ENCODE data around the gene ZC3H4.
"Not testable (repeated sequence)": the region's sequence is repeated elsewhere in the genome, so short reads cannot be mapped to it uniquely, and the experiment has no call there.

The ZC3H4 gene

GRCh38 chr19:47078351-47078750 lies 35.2 kb downstream of the ZC3H4 start:
- not testable (repeated sequence) for DNase-seq

GRCh38 chr19:47075941-47076340 lies 37.6 kb downstream of the ZC3H4 start:
- DNase-seq, result no peak

- no peak for DNase-seq
Observed at GRCh38 chr19:47075179-47075810, 38.3 kb downstream of the ZC3H4 start.

GRCh38 chr19:47074621-47075020 lies 39.0 kb downstream of the ZC3H4 start:
- DNase-seq, result no peak

GRCh38 chr19:47073574-47073973 lies 40.0 kb downstream of the ZC3H4 start:
- no peak for DNase-seq

- DNase-seq, result no peak
Observed at GRCh38 chr19:47072323-47072722, 41.3 kb downstream of the ZC3H4 start.

- no peak for DNase-seq
Observed at GRCh38 chr19:47071731-47072130, 41.8 kb downstream of the ZC3H4 start.

- DNase-seq, result no peak
Observed at GRCh38 chr19:47070756-47071155, 42.8 kb downstream of the ZC3H4 start.

- no peak for DNase-seq
Observed at GRCh38 chr19:47069795-47070194, 43.8 kb downstream of the ZC3H4 start.

GRCh38 chr19:47068876-47069406 lies 44.6 kb downstream of the ZC3H4 start:
- no peak for DNase-seq

GRCh38 chr19:47068246-47068645 lies 45.3 kb downstream of the ZC3H4 start:
- DNase-seq, result no peak

- DNase-seq, result no peak
Observed at GRCh38 chr19:47067215-47067847, 46.2 kb downstream of the ZC3H4 start.

GRCh38 chr19:47066376-47067214 lies 47.0 kb downstream of the ZC3H4 start:
- no peak for DNase-seq

GRCh38 chr19:47065242-47065641 lies 48.3 kb downstream of the ZC3H4 start:
- no peak for DNase-seq

GRCh38 chr19:47063874-47064273 lies 49.7 kb downstream of the ZC3H4 start:
- DNase-seq, result no peak

GRCh38 chr19:47058621-47059022 lies 55.0 kb downstream of the ZC3H4 start:
- DNase-seq, result no peak

GRCh38 chr19:47057328-47057727 lies 56.2 kb downstream of the ZC3H4 start:
- DNase-seq, result no peak

- DNase-seq, result no peak
Observed at GRCh38 chr19:47056411-47056810, 57.2 kb downstream of the ZC3H4 start.

- not testable (repeated sequence) for DNase-seq
Observed at GRCh38 chr19:47050562-47050961, 63.0 kb downstream of the ZC3H4 start.

GRCh38 chr19:47049307-47049700 lies 64.3 kb downstream of the ZC3H4 start:
- no peak for DNase-seq

- DNase-seq, result peak; percentile 89
Observed at GRCh38 chr19:47047763-47048405, 65.7 kb downstream of the ZC3H4 start.

GRCh38 chr19:47047272-47047762 lies 66.3 kb downstream of the ZC3H4 start:
- no peak for DNase-seq

GRCh38 chr19:47045867-47046470 lies 67.6 kb downstream of the ZC3H4 start:
- no peak for DNase-seq
